NCI-H2107 (cell line): ENCODE measurements around the gene CLN3.
"Not testable (repeated sequence)": the region's sequence is repeated elsewhere in the genome, so short reads cannot be mapped to it uniquely, and the experiment has no call there.

Experiments
- DNase-seq: peaks from one replicate; lab custom pipeline; 2025; lab: John Stamatoyannopoulos, UW

The CLN3 gene

DNA sequence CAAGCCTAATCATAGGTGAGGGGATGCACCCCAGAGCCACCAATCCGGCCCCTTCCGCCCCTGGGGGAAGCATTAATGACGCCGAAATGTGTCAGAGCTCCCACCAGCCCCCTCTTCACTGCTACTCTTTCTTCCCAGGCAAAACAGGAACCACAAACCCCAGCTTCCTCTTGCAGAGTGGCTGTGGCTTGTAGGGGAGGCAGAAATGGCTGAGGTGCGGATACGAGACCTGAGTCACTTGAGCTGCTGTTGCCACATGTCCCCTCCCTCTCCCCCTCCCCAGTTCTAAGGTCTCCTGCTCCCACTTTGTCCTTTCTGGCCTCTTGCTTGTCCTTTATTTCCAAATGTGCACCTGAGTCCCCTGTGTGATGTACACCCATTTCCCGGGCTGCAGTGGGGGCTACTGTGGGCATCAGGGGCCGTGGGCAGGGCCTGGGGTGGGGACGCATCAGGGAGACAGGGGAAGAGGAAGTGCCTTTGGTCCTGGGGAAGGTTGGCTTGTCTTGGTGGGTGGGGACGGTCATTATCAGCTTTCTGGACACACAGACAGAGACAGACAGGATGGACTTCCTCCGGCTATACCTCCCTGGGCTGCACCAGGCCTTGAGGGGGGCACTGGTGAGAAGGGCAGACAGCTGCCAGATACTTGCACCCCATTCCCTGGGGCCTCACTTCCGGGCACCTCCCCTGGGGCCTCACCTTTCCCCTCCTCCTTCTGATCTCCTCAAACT, 2.4 kb upstream of the CLN3 start, which contains the start of gene APOBR:
Gene APOBR, plus strand, starts transcription at position 523 of the 731 bp plus-strand sequence. Its CDS starts 39 bp downstream, at position 562.
- DNase-seq, result no peak

- DNase-seq, result no peak
Observed at GRCh38 chr16:28492511-28492910, 637 bp upstream of the CLN3 start.

DNA sequence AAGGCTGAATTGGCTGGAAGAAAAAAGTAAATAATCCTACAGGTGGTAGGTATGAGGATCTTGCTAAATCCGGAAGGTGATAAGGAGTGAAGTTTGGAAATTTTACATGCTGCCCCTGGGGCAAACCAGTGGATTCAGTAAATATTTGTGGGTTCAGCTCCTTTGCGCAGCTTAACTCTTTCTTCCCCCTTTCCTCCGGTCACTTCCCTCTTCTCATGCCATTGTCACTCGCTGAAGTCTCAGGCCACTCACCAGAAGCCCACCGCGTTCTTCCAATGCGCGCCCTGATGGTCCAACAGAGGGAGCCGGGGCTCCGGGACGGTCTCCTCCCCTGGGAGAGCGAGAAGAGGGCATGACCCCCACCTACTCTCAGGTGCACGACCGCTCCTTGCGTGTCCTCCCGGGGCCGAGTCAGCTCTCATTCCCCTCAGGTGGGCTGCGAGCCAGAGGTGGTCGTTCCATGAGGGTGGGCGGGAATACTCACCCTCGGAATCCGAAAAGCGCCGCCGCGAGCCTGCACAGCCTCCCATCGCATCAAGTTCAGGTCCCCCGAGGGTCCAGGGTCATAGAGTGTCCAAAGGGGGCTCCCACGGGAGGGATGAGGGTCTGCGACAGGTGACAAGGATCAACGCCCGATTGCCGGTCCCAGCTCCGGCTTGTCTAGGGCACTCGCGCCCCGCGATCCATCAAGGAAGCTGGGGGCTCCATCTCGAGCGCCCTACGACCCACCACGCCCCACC, 474 bp downstream of the CLN3 start:
- no peak for DNase-seq

DNA sequence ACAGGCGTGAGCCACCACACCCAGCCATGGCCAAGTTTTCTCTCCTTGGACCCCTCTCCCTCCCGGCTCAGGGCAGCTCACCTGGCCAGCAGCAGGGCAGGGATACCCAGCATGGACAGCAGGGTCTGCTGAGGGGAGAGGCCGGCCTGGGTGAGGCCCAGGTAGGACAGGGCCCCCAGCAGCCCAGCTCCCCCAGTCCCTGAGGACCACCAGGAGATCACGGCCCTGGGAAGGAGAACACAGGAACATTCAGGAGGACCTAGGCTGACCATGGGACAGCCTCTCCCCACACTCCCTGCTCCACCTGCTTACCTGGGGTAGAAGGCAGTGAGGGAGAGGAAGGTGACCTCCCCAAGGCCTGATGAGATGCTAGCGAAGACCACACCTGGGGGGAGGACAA, 5.6 kb downstream of the CLN3 start:
- no peak for DNase-seq

- DNase-seq, result not testable (repeated sequence)
Observed at GRCh38 chr16:28483361-28483760, 8.5 kb downstream of the CLN3 start.

DNA sequence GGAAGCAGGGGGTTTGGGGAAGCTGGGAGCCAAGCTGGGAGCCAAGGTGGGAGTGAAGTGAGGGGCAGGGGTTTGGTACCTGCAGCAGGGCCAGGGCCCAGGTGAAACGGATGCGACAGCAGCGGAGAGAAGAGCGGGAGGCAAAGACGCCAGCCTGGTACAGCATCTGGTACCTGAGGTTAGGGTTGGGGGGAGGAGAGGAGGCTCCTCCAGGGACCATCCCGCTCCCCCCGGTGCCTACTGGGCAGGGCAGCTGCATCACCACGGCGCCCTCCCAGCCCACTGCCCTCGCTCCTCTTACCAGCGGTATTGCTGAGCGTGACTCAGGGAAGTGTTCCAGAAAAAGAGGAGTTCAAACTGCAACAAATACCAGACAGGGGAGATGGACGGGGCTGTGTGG, 9.8 kb downstream of the CLN3 start:
- DNase-seq, result no peak

DNA sequence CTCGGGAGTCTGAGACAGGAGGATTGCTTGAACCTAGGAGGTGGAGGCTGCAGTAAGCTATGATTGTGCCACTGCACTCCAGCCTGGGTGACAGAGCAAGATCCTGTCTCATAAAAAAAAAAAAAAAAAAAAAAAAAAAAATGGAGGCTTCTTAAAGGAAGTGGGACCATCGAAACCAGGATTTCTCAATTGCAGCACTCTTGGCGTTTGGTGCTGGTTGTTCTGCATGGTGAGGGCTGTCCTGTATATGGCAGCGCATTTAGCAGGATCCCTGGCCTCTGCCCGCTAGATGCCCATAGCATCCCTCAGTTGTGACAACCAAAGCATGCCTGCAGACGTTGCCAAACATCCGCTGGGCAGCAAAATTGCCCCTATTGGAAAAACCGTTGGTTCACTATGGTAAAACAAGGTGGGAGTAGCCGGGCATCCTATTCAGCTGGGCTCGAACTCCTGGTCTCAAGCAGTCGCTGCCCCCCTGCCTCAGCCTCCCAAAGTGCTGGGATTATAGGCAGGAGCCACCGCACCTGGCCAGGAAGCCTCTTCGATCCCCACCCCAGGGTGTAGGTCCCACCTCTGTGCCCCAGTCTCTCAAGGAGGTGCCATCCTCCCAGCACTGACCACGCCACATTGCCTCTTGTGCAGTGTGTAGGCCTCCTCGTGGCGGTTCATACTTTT, 13.2 kb downstream of the CLN3 start:
- DNase-seq, result no peak

DNA sequence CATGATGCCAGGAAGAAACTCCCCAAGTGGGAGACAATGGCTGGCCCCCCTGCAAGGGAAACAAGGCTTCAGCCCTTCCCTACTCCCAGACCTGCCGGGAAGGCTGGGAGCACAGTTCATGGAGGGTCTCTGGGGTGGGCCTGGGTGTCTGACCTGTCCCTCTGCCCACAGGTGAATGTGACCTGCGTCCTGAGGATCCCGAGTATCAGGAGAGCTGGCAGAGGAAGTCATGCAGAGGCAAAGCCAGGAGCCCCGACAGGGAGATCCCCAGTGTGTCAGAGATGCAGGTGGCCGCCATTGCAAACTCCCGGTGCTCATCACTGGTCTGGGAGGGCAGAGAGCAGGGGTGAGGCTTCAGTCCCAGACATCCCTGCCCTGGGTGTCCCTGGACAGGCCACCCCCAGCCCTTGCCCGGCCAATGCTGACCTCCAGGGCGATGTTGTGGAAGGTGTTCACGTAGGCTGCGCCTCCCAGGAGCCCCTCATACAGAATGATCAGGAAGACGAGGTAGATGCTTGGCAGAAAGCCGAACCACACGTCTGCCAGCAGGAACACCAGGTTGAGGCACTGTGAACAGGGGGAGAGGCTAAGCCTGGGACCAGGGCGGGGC, 14.5 kb downstream of the CLN3 start:
- no peak for DNase-seq

GRCh38 chr16:28475221-28475620, 16.7 kb downstream of the CLN3 start:
- no peak for DNase-seq

DNA sequence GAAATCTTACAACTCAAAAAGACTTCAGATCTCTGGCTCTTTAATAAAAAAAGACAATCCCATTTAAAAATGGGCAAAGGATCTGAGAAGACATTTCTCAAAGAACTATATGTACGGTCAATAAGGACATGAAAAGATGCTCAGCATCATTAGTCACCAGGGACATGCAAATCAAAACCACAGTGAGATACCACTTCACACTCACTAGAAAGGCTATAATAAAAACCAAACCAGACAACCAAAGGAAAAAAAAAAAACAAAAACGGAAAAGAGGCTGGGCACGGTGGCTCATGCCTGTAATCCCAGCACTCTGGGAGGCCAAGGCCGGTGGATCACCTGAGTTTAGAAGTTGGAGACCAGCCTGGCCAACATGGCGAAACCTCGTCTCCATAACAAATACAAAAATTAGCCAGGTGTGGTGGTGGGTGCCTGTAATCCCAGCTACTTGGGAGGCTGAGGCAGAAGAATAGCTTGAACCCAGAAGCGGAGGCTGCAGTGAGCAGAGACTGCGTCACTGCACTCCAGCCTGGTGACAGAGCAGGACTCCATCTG, 18.1 kb downstream of the CLN3 start:
- DNase-seq, result no peak

- DNase-seq, result not testable (repeated sequence)
Observed at GRCh38 chr16:28447081-28447480, 44.8 kb downstream of the CLN3 start.

DNA sequence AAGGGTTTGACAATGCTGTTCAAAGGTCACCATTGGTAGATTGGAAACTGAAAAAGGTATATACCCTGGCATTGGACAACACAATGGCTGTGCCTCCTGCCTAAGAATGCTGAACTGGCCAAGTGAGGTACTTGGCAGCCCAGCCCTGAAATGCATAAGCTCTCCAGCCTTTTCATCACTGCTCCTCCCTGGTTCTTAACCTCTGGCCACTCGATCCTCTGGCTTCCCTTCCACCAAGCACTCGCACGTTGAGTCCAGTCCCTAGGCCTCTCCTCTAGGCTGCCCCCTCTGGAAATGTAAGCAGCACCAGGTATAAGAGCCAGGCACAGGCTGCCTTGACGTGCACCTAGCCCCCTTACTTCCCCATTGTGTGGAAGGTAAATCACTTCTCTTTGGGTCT, 45.5 kb downstream of the CLN3 start:
- not testable (repeated sequence) for DNase-seq

DNA sequence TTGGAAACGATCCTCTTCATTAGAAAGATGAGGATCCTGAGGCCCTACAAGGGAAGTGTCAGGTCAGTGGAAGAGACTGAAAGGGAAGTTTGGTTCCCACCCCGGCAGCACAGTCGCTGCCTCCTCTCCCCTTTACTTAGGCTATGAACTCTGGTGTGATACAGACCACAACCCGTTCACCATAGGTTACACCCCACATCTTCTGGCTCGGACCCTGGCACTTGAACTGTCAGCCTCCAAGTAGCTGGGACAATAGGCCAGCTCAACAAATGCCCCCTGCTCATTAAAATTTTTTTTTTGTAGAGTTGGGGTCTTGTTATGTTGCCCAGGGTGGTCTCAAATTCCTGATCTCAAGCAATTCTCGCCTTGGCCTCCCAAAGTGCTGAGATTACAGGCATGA, 47.9 kb downstream of the CLN3 start:
- DNase-seq, result not testable (repeated sequence)

DNA sequence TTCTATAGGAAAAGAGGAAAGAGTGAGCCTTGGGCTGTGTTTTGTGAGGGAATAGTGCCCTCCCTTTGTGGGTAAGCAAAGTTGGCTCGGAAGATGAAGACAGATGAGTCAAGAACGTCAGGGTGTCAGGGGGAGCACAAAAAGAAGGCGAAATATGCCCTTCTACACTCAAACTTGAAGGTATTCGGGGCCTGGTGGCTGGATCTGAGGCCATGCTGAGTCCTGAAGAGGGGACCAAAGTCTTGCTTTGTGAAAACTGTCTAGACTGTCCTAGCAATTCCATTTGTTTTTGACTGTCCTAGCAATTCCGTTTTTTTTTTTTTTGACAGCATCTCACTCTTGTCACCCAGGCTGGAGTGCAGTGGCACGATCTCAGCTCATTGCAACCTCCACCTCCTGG, 53.0 kb downstream of the CLN3 start:
- DNase-seq, result not testable (repeated sequence)

- not testable (repeated sequence) for DNase-seq
Observed at GRCh38 chr16:28435340-28435739, 56.5 kb downstream of the CLN3 start.
